ENCODE results near the gene SGPP2.
"Not testable (repeated sequence)": the region's sequence is repeated elsewhere in the genome, so short reads cannot be mapped to it uniquely, and the experiment has no call there.

Gene SGPP2

GRCh38 chr2:222577341-222577740 lies 153.0 kb downstream of the SGPP2 start:
- DNase-seq (ENCODE audit: insufficient read length, low spot score) (no peak), FAIRE-seq (no peak)
- no peak for TF ChIP-seq SPI1 (IDR thresholded peaks at IDR 0.05; ENCODE audit: low read depth, low read length)
- no peak for TF ChIP-seq POLR2AphosphoS5 (IDR thresholded peaks at IDR 0.05; ENCODE audit: low read depth, low read length)
- TF ChIP-seq PAX5 (IDR thresholded peaks at IDR 0.05; ENCODE audit: insufficient read depth, low read length, severe bottlenecking), result no peak
- TF ChIP-seq POLR2A (IDR thresholded peaks at IDR 0.05; ENCODE audit: low read depth, low read length), result no peak
- no peak for TF ChIP-seq POU2F2 (IDR thresholded peaks at IDR 0.05; ENCODE audit: low read depth, low read length)
- no peak for TF ChIP-seq TAF1 (IDR thresholded peaks at IDR 0.05; ENCODE audit: low read depth, low read length)

DNA sequence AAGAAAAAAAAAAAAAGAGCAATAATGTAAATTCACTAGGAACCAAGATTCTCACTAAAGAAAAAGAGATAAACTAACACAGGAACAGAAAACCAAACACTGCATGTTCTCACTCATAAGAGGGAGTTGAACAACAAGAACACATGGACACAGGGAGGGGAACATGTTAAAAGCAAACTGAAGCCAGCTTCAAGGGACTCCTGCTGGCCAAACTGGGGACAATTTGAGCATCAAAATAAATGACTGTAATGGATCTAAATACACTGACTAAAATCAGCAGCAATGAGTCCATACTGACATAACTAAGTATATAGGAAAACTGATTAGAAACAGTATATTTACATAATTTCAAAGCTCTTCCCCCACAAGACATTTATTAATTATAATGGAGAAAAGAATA lies 158.6 kb downstream of the SGPP2 start:
- FAIRE-seq (no peak), DNase-seq (ENCODE audit: insufficient read length, low spot score) (no peak)
- TF ChIP-seq POLR2AphosphoS5 (IDR thresholded peaks at IDR 0.05; ENCODE audit: low read depth, low read length), result no peak
- no peak for TF ChIP-seq POLR2A (IDR thresholded peaks at IDR 0.05; ENCODE audit: low read depth, low read length)
- TF ChIP-seq POU2F2 (IDR thresholded peaks at IDR 0.05; ENCODE audit: low read depth, low read length), result no peak
- TF ChIP-seq TAF1 (IDR thresholded peaks at IDR 0.05; ENCODE audit: low read depth, low read length), result no peak
- no peak for TF ChIP-seq SPI1 (IDR thresholded peaks at IDR 0.05; ENCODE audit: low read depth, low read length)
- no peak for TF ChIP-seq PAX5 (IDR thresholded peaks at IDR 0.05; ENCODE audit: insufficient read depth, low read length, severe bottlenecking)

DNA sequence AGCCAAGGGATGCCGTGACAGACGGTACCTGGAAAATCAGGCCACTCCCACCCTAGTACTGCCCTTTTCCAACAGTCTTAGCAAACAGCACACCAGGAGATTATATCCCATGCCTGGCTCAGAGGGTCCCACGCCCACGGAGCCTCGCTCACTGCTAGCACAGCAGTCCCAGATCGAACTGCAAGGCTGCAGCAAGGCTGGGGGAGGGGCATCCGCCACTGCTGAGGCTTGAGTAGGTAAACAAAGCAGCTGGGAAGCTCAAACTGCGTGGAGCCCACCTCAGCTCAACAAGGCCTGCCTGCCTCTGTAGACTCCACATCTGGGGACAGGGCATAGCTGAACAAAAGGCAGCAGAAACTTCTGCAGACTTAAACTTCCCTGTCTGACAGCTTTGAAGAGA lies 160.2 kb downstream of the SGPP2 start:
- FAIRE-seq; DNase-seq (ENCODE audit: insufficient read length, low spot score): not testable (repeated sequence)

- no peak for TF ChIP-seq TAF1 (IDR thresholded peaks at IDR 0.05; ENCODE audit: low read depth, low read length)
- TF ChIP-seq POLR2AphosphoS5 (IDR thresholded peaks at IDR 0.05; ENCODE audit: low read depth, low read length), result no peak
- DNase-seq (ENCODE audit: insufficient read length, low spot score) (no peak), FAIRE-seq (no peak)
Measured at GRCh38 chr2:222591661-222592060, 167.3 kb downstream of the SGPP2 start.

- DNase-seq (ENCODE audit: insufficient read length, low spot score) (no peak), FAIRE-seq (no peak)
- TF ChIP-seq TAF1 (IDR thresholded peaks at IDR 0.05; ENCODE audit: low read depth, low read length) (no peak), PAX5 (IDR thresholded peaks at IDR 0.05; ENCODE audit: insufficient read depth, low read length, severe bottlenecking) (no peak), SPI1 (IDR thresholded peaks at IDR 0.05; ENCODE audit: low read depth, low read length) (no peak), POLR2A (IDR thresholded peaks at IDR 0.05; ENCODE audit: low read depth, low read length) (no peak), POU2F2 (IDR thresholded peaks at IDR 0.05; ENCODE audit: low read depth, low read length) (no peak), POLR2AphosphoS5 (IDR thresholded peaks at IDR 0.05; ENCODE audit: low read depth, low read length) (no peak)
Measured at GRCh38 chr2:222592176-222592575, 167.8 kb downstream of the SGPP2 start.

- FAIRE-seq (no peak), DNase-seq (ENCODE audit: insufficient read length, low spot score) (no peak)
- TF ChIP-seq POU2F2 (IDR thresholded peaks at IDR 0.05; ENCODE audit: low read depth, low read length) (no peak), PAX5 (IDR thresholded peaks at IDR 0.05; ENCODE audit: insufficient read depth, low read length, severe bottlenecking) (no peak), POLR2AphosphoS5 (IDR thresholded peaks at IDR 0.05; ENCODE audit: low read depth, low read length) (no peak), SPI1 (IDR thresholded peaks at IDR 0.05; ENCODE audit: low read depth, low read length) (no peak), TAF1 (IDR thresholded peaks at IDR 0.05; ENCODE audit: low read depth, low read length) (no peak), POLR2A (IDR thresholded peaks at IDR 0.05; ENCODE audit: low read depth, low read length) (no peak)
Measured at GRCh38 chr2:222594679-222595078, 170.3 kb downstream of the SGPP2 start.

- no peak for DNase-seq (ENCODE audit: insufficient read length, low spot score)
- no peak for FAIRE-seq
- no peak for TF ChIP-seq POLR2AphosphoS5 (IDR thresholded peaks at IDR 0.05; ENCODE audit: low read depth, low read length)
- no peak for TF ChIP-seq POU2F2 (IDR thresholded peaks at IDR 0.05; ENCODE audit: low read depth, low read length)
- no peak for TF ChIP-seq POLR2A (IDR thresholded peaks at IDR 0.05; ENCODE audit: low read depth, low read length)
Measured at GRCh38 chr2:222595581-222595980, 171.2 kb downstream of the SGPP2 start.

- no peak for DNase-seq (ENCODE audit: insufficient read length, low spot score)
- TF ChIP-seq TAF1 (IDR thresholded peaks at IDR 0.05; ENCODE audit: low read depth, low read length), result no peak
- TF ChIP-seq PAX5 (IDR thresholded peaks at IDR 0.05; ENCODE audit: insufficient read depth, low read length, severe bottlenecking), result no peak
- no peak for TF ChIP-seq POU2F2 (IDR thresholded peaks at IDR 0.05; ENCODE audit: low read depth, low read length)
- TF ChIP-seq POLR2AphosphoS5 (IDR thresholded peaks at IDR 0.05; ENCODE audit: low read depth, low read length), result no peak
- TF ChIP-seq POLR2A (IDR thresholded peaks at IDR 0.05; ENCODE audit: low read depth, low read length), result no peak
- TF ChIP-seq SPI1 (IDR thresholded peaks at IDR 0.05; ENCODE audit: low read depth, low read length), result no peak
- FAIRE-seq, result no peak
Measured at GRCh38 chr2:222598611-222599010, 174.3 kb downstream of the SGPP2 start.

- FAIRE-seq (no peak), DNase-seq (ENCODE audit: insufficient read length, low spot score) (no peak)
- TF ChIP-seq SPI1 (IDR thresholded peaks at IDR 0.05; ENCODE audit: low read depth, low read length) (no peak), PAX5 (IDR thresholded peaks at IDR 0.05; ENCODE audit: insufficient read depth, low read length, severe bottlenecking) (no peak), TAF1 (IDR thresholded peaks at IDR 0.05; ENCODE audit: low read depth, low read length) (no peak), POU2F2 (IDR thresholded peaks at IDR 0.05; ENCODE audit: low read depth, low read length) (no peak), POLR2A (IDR thresholded peaks at IDR 0.05; ENCODE audit: low read depth, low read length) (no peak), POLR2AphosphoS5 (IDR thresholded peaks at IDR 0.05; ENCODE audit: low read depth, low read length) (no peak)
Measured at GRCh38 chr2:222603501-222603900, 179.2 kb downstream of the SGPP2 start.

GRCh38 chr2:222604749-222605515 lies 180.6 kb downstream of the SGPP2 start:
- TF ChIP-seq TAF1 (IDR thresholded peaks at IDR 0.05; ENCODE audit: low read depth, low read length), result no peak
- no peak for TF ChIP-seq POU2F2 (IDR thresholded peaks at IDR 0.05; ENCODE audit: low read depth, low read length)
- no peak for TF ChIP-seq SPI1 (IDR thresholded peaks at IDR 0.05; ENCODE audit: low read depth, low read length)
- no peak for TF ChIP-seq POLR2AphosphoS5 (IDR thresholded peaks at IDR 0.05; ENCODE audit: low read depth, low read length)
- TF ChIP-seq PAX5 (IDR thresholded peaks at IDR 0.05; ENCODE audit: insufficient read depth, low read length, severe bottlenecking), result no peak
- DNase-seq (ENCODE audit: insufficient read length, low spot score), result no peak
- FAIRE-seq, result no peak

Measured in GM12891 (cell line).